Amniotic epithelial cell (primary cell): Measurements from ENCODE around the gene LYZL2.

ENCODE experiments used
- DNase-seq: peaks from one replicate; pipeline ENCODE4 v3.0.0-alpha.2; 2010; ENCODE audit warnings: low read depth

Gene LYZL2

GRCh38 chr10:30591249-30591670 lies 38.3 kb downstream of the LYZL2 start:
- peak; percentile 35 for DNase-seq

- DNase-seq: no peak
Observed at GRCh38 chr10:30589441-30589840, 40.1 kb downstream of the LYZL2 start.

- DNase-seq: no peak
Observed at GRCh38 chr10:30587522-30588031, 42.0 kb downstream of the LYZL2 start.

GRCh38 chr10:30586828-30587227 lies 42.7 kb downstream of the LYZL2 start:
- DNase-seq: no peak

- DNase-seq: peak; percentile 74
Observed at GRCh38 chr10:30583778-30584415, 45.7 kb downstream of the LYZL2 start.

- DNase-seq: peak; percentile 43
Observed at GRCh38 chr10:30581779-30582380, 47.7 kb downstream of the LYZL2 start.

GRCh38 chr10:30580676-30581075 lies 48.9 kb downstream of the LYZL2 start:
- no peak for DNase-seq

GRCh38 chr10:30580241-30580640 lies 49.3 kb downstream of the LYZL2 start:
- no peak for DNase-seq

- peak; percentile 19 for DNase-seq
Observed at GRCh38 chr10:30579574-30579973, 50.0 kb downstream of the LYZL2 start.

- DNase-seq: no peak
Observed at GRCh38 chr10:30577048-30577447, 52.5 kb downstream of the LYZL2 start.

- DNase-seq: no peak
Observed at GRCh38 chr10:30576641-30577040, 52.9 kb downstream of the LYZL2 start.

- no peak for DNase-seq
Observed at GRCh38 chr10:30574432-30574796, 55.1 kb downstream of the LYZL2 start.

GRCh38 chr10:30573721-30574431 lies 55.7 kb downstream of the LYZL2 start:
- no peak for DNase-seq

- DNase-seq: peak; percentile 48
Observed at GRCh38 chr10:30565449-30565848, 64.1 kb downstream of the LYZL2 start.

- DNase-seq: no peak
Observed at GRCh38 chr10:30562787-30563186, 66.8 kb downstream of the LYZL2 start.
